H1 (cell line): ENCODE results near the gene CAMKK1. TPM values are rescaled to one million over a fixed set of nuclear protein-coding genes. Genes with fewer than 3 reads are reported as not detected.

Experiments
- CTCF ChIA-PET: fragments of 300-600 bp; sonication (Branson Sonifier 250); formaldehyde crosslinking; loops from one replicate; lab custom pipeline; 2021; ENCODE audit not compliant: partially characterized antibody; lab: Charles Lee
- POLR2A ChIA-PET: fragments of 300-600 bp; sonication (Branson Sonifier 250); formaldehyde crosslinking; loops from one replicate; lab custom pipeline; 2021; ENCODE audit warnings: inconsistent platforms; ENCODE audit not compliant: partially characterized antibody; lab: Charles Lee
- DNase-seq, 2 experiments: peaks; one replicate each; pipeline versions ENCODE4 v3.0.0 to v3.0.0-alpha.2; 2010 to 2022; ENCODE audit warnings: low spot score in 2 of 2, low read depth in 1 of 2, mixed read lengths in 1 of 2
- FAIRE-seq: peaks from 2 replicates; lab custom pipeline; 2011; peaks lifted over from hg19 to GRCh38; lab: Jason Lieb, UNC
- H2AFZ ChIP-seq: 2 replicates; pipeline ENCODE4 v1.8.1; 2012; ENCODE audit warnings: low read length, inconsistent platforms
- H2AK5ac ChIP-seq: 2 replicates; pipeline ENCODE4 v1.6.1; 2013; ENCODE audit warnings: low read depth, low read length
- H2BK120ac ChIP-seq: replicated peaks from 2 replicates; pipeline ENCODE3; 2013; ENCODE audit warnings: low read depth, low read length, inconsistent platforms
- H2BK12ac ChIP-seq: 2 replicates; pipeline ENCODE4 v1.6.1; 2013; ENCODE audit warnings: low read depth, low read length
- H2BK15ac ChIP-seq: 2 replicates; pipeline ENCODE4 v1.6.1; 2013; ENCODE audit warnings: low read length
- H2BK20ac ChIP-seq: 2 replicates; pipeline ENCODE4 v1.6.1; 2013; ENCODE audit warnings: low read length
- H2BK5ac ChIP-seq: 2 replicates; pipeline ENCODE4 v1.6.1; 2013; ENCODE audit warnings: low read depth, low read length
- H3K14ac ChIP-seq: 2 replicates; pipeline ENCODE4 v1.6.1; 2013; ENCODE audit warnings: inconsistent platforms; ENCODE audit not compliant: insufficient read length
- H3K18ac ChIP-seq: 2 replicates; pipeline ENCODE4 v1.6.1; 2013; ENCODE audit warnings: low read length; ENCODE audit errors: extremely low read depth
- H3K23ac ChIP-seq: 2 replicates; pipeline ENCODE4 v1.6.1; 2013; ENCODE audit warnings: inconsistent platforms; ENCODE audit not compliant: insufficient read length
- H3K23me2 ChIP-seq: 2 replicates; pipeline ENCODE4 v1.6.1; 2013; ENCODE audit warnings: low read depth, low read length
- H3K27ac ChIP-seq: 2 replicates; pipeline ENCODE4 v1.6.1; 2011; ENCODE audit warnings: low read depth, low read length, inconsistent platforms
- H3K27me3 ChIP-seq, 4 experiments: replicated peaks in 1 of 4; 1 replicate in 1 of 4; 2 replicates in 3 of 4; pipeline versions ENCODE4 v1.6.1 to v1.8.1; 2011 to 2013; ENCODE audit warnings: low read length in 3 of 4, mild to moderate bottlenecking in 3 of 4, inconsistent platforms in 2 of 4, mixed read lengths in 2 of 4, moderate library complexity in 1 of 4; ENCODE audit not compliant: control insufficient read depth in 3 of 4, insufficient read depth in 3 of 4; ENCODE audit errors: extremely low read depth in 1 of 4
- H3K36me3 ChIP-seq, 4 experiments: 2 replicates each; pipeline versions ENCODE4 v1.6.1 to v1.8.1; 2011 to 2013; ENCODE audit warnings: mild to moderate bottlenecking in 4 of 4, low read length in 3 of 4, moderate library complexity in 2 of 4, control low read depth in 1 of 4, inconsistent platforms in 1 of 4; ENCODE audit not compliant: insufficient read depth in 4 of 4, control insufficient read depth in 2 of 4
- H3K4ac ChIP-seq: replicated peaks from 2 replicates; pipeline ENCODE3; 2013; ENCODE audit warnings: low read length, low read depth, mixed read lengths, inconsistent platforms; ENCODE audit not compliant: insufficient read length
- H3K4me1 ChIP-seq, 4 experiments: replicated peaks in 1 of 4; 1 replicate in 1 of 4; 2 replicates in 3 of 4; pipeline versions ENCODE4 v1.6.1 to v1.8.1; 2011 to 2013; ENCODE audit warnings: low read length in 3 of 4, inconsistent platforms in 2 of 4, mixed read lengths in 1 of 4; ENCODE audit not compliant: insufficient read depth in 4 of 4, control insufficient read depth in 3 of 4
- H3K4me2 ChIP-seq, 2 experiments: 2 replicates each; pipeline versions ENCODE4 v1.6.1 to v1.8.1; 2011 to 2013; ENCODE audit warnings: low read depth in 2 of 2, low read length in 2 of 2, control low read depth in 1 of 2, inconsistent platforms in 1 of 2, mild to moderate bottlenecking in 1 of 2; ENCODE audit not compliant: insufficient read depth in 1 of 2
- H3K4me3 ChIP-seq, 4 experiments: fragments of 200-600, 300-600 bp in 1 of 4; sonication (generic), shearing (Covaris generic), sonication (Bioruptor Twin) in 1 of 4; 2 replicates each; pipeline versions ENCODE4 v1.5.1 to v1.8.1; 2011 to 2016; ENCODE audit warnings: low read length in 4 of 4, low read depth in 3 of 4, control low read depth in 2 of 4, inconsistent platforms in 2 of 4, mild to moderate bottlenecking in 2 of 4, mixed read lengths in 1 of 4, moderate library complexity in 1 of 4; ENCODE audit not compliant: insufficient read depth in 2 of 4; ENCODE audit errors: extremely low read depth in 1 of 4
- H3K56ac ChIP-seq: replicated peaks from 2 replicates; pipeline ENCODE3; 2013; ENCODE audit warnings: low read depth, mild to moderate bottlenecking, mixed read lengths, low read length, inconsistent platforms; ENCODE audit not compliant: insufficient read length
- H3K79me1 ChIP-seq: 2 replicates; pipeline ENCODE4 v1.6.1; 2013; ENCODE audit warnings: low read depth, low read length, control low read depth
- H3K79me2 ChIP-seq, 2 experiments: 2 replicates each; pipeline versions ENCODE4 v1.6.1 to v1.8.1; 2012 to 2013; ENCODE audit warnings: low read length in 2 of 2, mild to moderate bottlenecking in 2 of 2, inconsistent platforms in 1 of 2; ENCODE audit not compliant: insufficient read depth in 2 of 2, control insufficient read depth in 1 of 2
- H3K9ac ChIP-seq, 4 experiments: replicated peaks in 1 of 4; 1 replicate in 1 of 4; 2 replicates in 3 of 4; pipeline versions ENCODE4 v1.6.1 to v1.8.1; 2011 to 2013; ENCODE audit warnings: low read depth in 3 of 4, low read length in 3 of 4, control low read depth in 2 of 4, mild to moderate bottlenecking in 2 of 4, moderate library complexity in 2 of 4, inconsistent platforms in 1 of 4; ENCODE audit errors: extremely low read depth in 1 of 4
- H3K9me3 ChIP-seq, 2 experiments: 2 replicates each; pipeline versions ENCODE4 v1.6.1 to v1.8.1; 2012 to 2013; ENCODE audit warnings: mild to moderate bottlenecking in 2 of 2, moderate library complexity in 2 of 2, control low read depth in 1 of 2, inconsistent platforms in 1 of 2, low read depth in 1 of 2, low read length in 1 of 2, mixed read lengths in 1 of 2; ENCODE audit not compliant: insufficient read depth in 2 of 2
- H4K20me1 ChIP-seq, 2 experiments: replicated peaks in 1 of 2; 2 replicates each; pipeline versions ENCODE3 to v1.8.1; 2011 to 2013; ENCODE audit warnings: inconsistent platforms in 2 of 2, low read length in 2 of 2, mild to moderate bottlenecking in 1 of 2; ENCODE audit not compliant: insufficient read depth in 2 of 2, control insufficient read depth in 1 of 2
- H4K5ac ChIP-seq: 2 replicates; pipeline ENCODE4 v1.6.1; 2013; ENCODE audit warnings: low read length, low read depth, mixed read lengths, inconsistent platforms; ENCODE audit not compliant: insufficient read length
- H4K8ac ChIP-seq: 2 replicates; pipeline ENCODE4 v1.8.0; 2013; ENCODE audit warnings: mild to moderate bottlenecking, moderate library complexity, low read length, inconsistent platforms; ENCODE audit not compliant: insufficient read depth; ENCODE audit errors: extremely low read depth
- H4K91ac ChIP-seq: replicated peaks from 2 replicates; pipeline ENCODE3; 2013; ENCODE audit warnings: low read length, mixed read lengths, inconsistent platforms; ENCODE audit not compliant: insufficient read length
- JUN ChIP-seq: IDR thresholded peaks from 2 replicates; pipeline ENCODE4 v1.6.1; 2011; ENCODE audit warnings: low read depth, mild to moderate bottlenecking, improper control_type of control experiment, low read length
- KDM1A ChIP-seq: fragments of 200-600, 300-600 bp; sonication (generic); IDR thresholded peaks from 2 replicates; pipeline ENCODE4 v1.7.1; 2016; ENCODE audit warnings: mild to moderate bottlenecking, low read length, borderline replicate concordance
- POLR2A ChIP-seq, 2 experiments: IDR thresholded peaks; 1 replicate in 1 of 2; 2 replicates in 1 of 2; pipeline ENCODE4 v1.6.1; 2011; ENCODE audit warnings: low read depth in 2 of 2, low read length in 2 of 2, mild to moderate bottlenecking in 2 of 2; ENCODE audit errors: control extremely low read depth in 1 of 2
- SP1 ChIP-seq: IDR thresholded peaks from 2 replicates; pipeline ENCODE4 v1.6.1; 2011; ENCODE audit warnings: low read depth, low read length
- TBP ChIP-seq: IDR thresholded peaks from 2 replicates; pipeline ENCODE4 v1.6.1; 2011; ENCODE audit warnings: low read depth, low read length, improper control_type of control experiment
- WGBS, 2 experiments: shearing (Covaris generic) in 1 of 2; methylation state at CpG; one replicate each; pipeline versions ENCODE4 v1.1.6 to v1.1.7; 2013 to 2015; ENCODE audit warnings: low lambda C conversion rate in 2 of 2, mixed read lengths in 2 of 2, inconsistent platforms in 1 of 2, low coverage in 1 of 2, missing lambda C conversion rate in 1 of 2; ENCODE audit not compliant: insufficient replicate concordance in 2 of 2, insufficient coverage in 1 of 2, insufficient read length in 1 of 2; ENCODE audit errors: extremely low coverage in 1 of 2, missing lambda C conversion rate in 1 of 2; 5-methylcytosine and 5-hydroxymethylcytosine counted together
- polyA plus RNA-seq, 7 experiments: library from polyadenylated mRNA; depleted of rRNA in 3 of 7; stranded (reverse) in 5 of 7; unstranded in 2 of 7; fragments of >200 nt in 5 of 7; fragments of 200-250 nt in 2 of 7; gene quantifications; 1 replicate in 5 of 7; 2 replicates in 1 of 7; 4 replicates in 1 of 7; pipeline versions ENCODE4 v1.2.1 to v1.2.3, GENCODE V29; 2011 to 2013; ENCODE audit warnings: missing spikeins in 2 of 7, mixed read lengths in 2 of 7
- total RNA-seq: library from RNA; stranded (reverse); fragmentation: NEBNext Ultra II Directional; extraction: Animal tissue kit (Norgen Biotek cat#: 25700); gene quantifications from 2 replicates; pipeline ENCODE4 v1.2.1, GENCODE V29; 2021

Gene CAMKK1
- total and polyA plus RNA-seq, 2 of the 8 experiments (the other 6 are each of a cell fraction or from before 2014, with no cell fraction given) = 7.1 to 7.6 TPM

DNA sequence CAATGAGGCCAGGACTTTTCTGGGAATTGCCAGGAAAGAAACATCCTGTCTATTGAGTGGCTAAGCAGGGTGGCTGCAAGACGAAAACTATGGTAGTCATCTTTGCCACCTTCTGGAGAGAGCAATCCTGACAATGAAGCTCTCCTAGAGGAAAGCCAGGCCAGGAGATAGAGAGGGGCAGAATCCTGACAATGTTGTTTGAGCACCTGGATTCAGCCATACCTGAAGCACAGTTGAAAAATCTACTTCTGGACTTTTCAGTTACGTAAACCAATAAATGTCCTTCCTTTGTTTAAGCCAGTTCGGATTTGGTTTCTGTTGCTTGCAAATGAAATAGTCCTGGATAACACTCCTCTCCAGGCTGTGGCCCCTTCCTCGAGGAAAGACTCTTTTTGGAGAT lies 14.0 kb upstream of the CAMKK1 start:
- H3K4ac ChIP-seq = no peak overlapping the region
- no peak overlapping the region for H2AK5ac ChIP-seq
- H2BK120ac ChIP-seq = no peak overlapping the region
- H2BK5ac ChIP-seq = 0 out of 2 replicates have a peak overlapping the region, but pooled peaks have one; percentile 32
- ChIA-PET CTCF (interaction anchor here (0.6 to 13.2 kb wide), 19 partner anchors 8 to 172 kb away, joined by 3 to 131 read pairs (median 5); partner anchors contain the start of genes ITGAE and NCBP3), POLR2A (interaction anchor here (1.0 to 1.2 kb wide), 4 partner anchors 10 to 66 kb away, joined by 3 to 4 read pairs (median 4); no protein-coding TSS in a partner anchor)
- peak overlapping the region; percentile 52 for H4K91ac ChIP-seq
- WGBS, 2 experiments = 85% methylated on average over 4 of the region's 4 CpGs; no CpG with 5 or more reads in 1 of the 2 experiments
- FAIRE-seq (no peak), DNase-seq (no peak)
- H3K4me2 ChIP-seq = no peak overlapping the region
- 0 out of 8 replicates have a peak, but pooled peaks cover 0 to 2% (median 0%) of the 10 kb centered on the region in 4 experiments for H3K36me3 ChIP-seq
- H2AFZ ChIP-seq = no peak overlapping the region
- peaks cover 0 to 31% (median 25%) of the 10 kb centered on the region in 4 experiments; a peak in 6 of 7 replicates for H3K4me1 ChIP-seq
- H3K56ac ChIP-seq = no peak overlapping the region
- H3K79me2 ChIP-seq = no peaks in the 10 kb centered on the region
- peak overlapping the region; percentile 56 for H3K18ac ChIP-seq
- H3K23ac ChIP-seq = no peak overlapping the region
- H4K5ac ChIP-seq = no peak overlapping the region
- no peak overlapping the region for H3K4me3 ChIP-seq
- no peak overlapping the region for H3K14ac ChIP-seq
- H2BK20ac ChIP-seq = peak overlapping the region; percentile 93
- no peak overlapping the region for H4K8ac ChIP-seq
- H3K23me2 ChIP-seq = peaks cover 5% of the 10 kb centered on the region; the same call in 1 of the 2 replicates
- no peaks in the 10 kb centered on the region for H4K20me1 ChIP-seq
- H3K9ac ChIP-seq = no peak overlapping the region
- H2BK15ac ChIP-seq = peak overlapping the region; percentile 100
- H3K9me3 ChIP-seq = no peaks in the 10 kb centered on the region
- TF ChIP-seq JUN (no peak), KDM1A (0 out of 2 replicates have a peak, but pooled peaks have one; percentile 14), SP1 (no peak), POLR2A (IDR thresholded peaks at IDR 0.05; ENCODE audit: control extremely low read depth in 1 of 2, low read depth in 2 of 2, low read length in 2 of 2) (no peak), TBP (no peak)
- peak overlapping the region; percentile 97; the same call in 1 of the 2 replicates for H2BK12ac ChIP-seq
- no peaks in the 10 kb centered on the region for H3K27me3 ChIP-seq
- H3K27ac ChIP-seq = no peak overlapping the region
- no peaks in the 10 kb centered on the region for H3K79me1 ChIP-seq
